Psoas muscle (tissue), 8 donors: ENCODE measurements around the gene ADCK1. TPM values are rescaled to one million over a fixed set of nuclear protein-coding genes. Genes with fewer than 3 reads are reported as not detected.
A peak's percentile ranks its signal among the peaks of the same experiment; 100 is the strongest.

Experiments
- ATAC-seq, 4 donors: fragments of 200-7000 bp; cut with Tn5 transposase; one replicate each; pipeline ENCODE4 v1.9.1; 2020; ENCODE audit warnings: moderate library complexity in 3 of 4, mild to moderate bottlenecking in 2 of 4
- DNase-seq, 2 donors: peaks; one replicate each; pipeline ENCODE4 v3.0.0-alpha.2; 2020
- H3K27ac ChIP-seq: fragments of 200-600 bp; one replicate; pipeline ENCODE4 v1.8.0; 2022
- H3K27me3 ChIP-seq, 3 donors: fragments of 200-600 bp in 1 of 3; one replicate each; pipeline versions ENCODE4 v1.6.1 to v1.8.0; 2013 to 2022; ENCODE audit warnings: low read length in 2 of 3, mild to moderate bottlenecking in 2 of 3, moderate library complexity in 1 of 3; ENCODE audit not compliant: insufficient read depth in 3 of 3
- H3K36me3 ChIP-seq, 2 donors: fragments of 200-600 bp in 1 of 2; one replicate each; pipeline versions ENCODE4 v1.6.1 to v1.8.0; 2013 to 2022; ENCODE audit warnings: low read depth in 1 of 2, mild to moderate bottlenecking in 1 of 2, moderate library complexity in 1 of 2; ENCODE audit not compliant: insufficient read depth in 1 of 2
- H3K4me1 ChIP-seq: fragments of 200-600 bp; one replicate; pipeline ENCODE4 v1.8.0; 2022
- H3K4me3 ChIP-seq: fragments of 200-600 bp; one replicate; pipeline ENCODE4 v1.8.0; 2022; ENCODE audit warnings: mild to moderate bottlenecking
- H3K9me3 ChIP-seq: fragments of 200-600 bp; one replicate; pipeline ENCODE4 v1.8.0; 2022
- CTCF ChIP-seq: fragments of 200-600 bp; IDR thresholded peaks from one replicate; pipeline ENCODE4 v1.8.0; 2022; ENCODE audit warnings: antibody characterized with exemption
- WGBS, 3 donors: extraction: QIAGEN DNeasy Blood & Tissue Kit; methylation state at CpG; one replicate each; pipeline versions ENCODE4 v1.1.6 to v1.1.7; 2013; 5-methylcytosine and 5-hydroxymethylcytosine counted together
- intact Hi-C, 2 donors: fragments of 100-400 bp; cut with DNase I; formaldehyde crosslinking; loops; one replicate each; pipeline versions ENCODE4 v1.11.0 to v1.14.2; 2022
- polyA plus RNA-seq, 3 donors: library from polyadenylated mRNA; stranded (reverse); fragments of 200-250 nt; gene quantifications; one replicate each; pipeline ENCODE4 v1.2.3, GENCODE V29; 2013
- total RNA-seq, 4 donors: library from RNA; stranded (reverse); fragmentation: NEBNext Ultra II Directional in 2 of 4; extraction: Animal tissue kit (Norgen Biotek cat#: 25700) in 2 of 4; gene quantifications; one replicate each; pipeline versions ENCODE4 v1.2.1 to v1.2.4, GENCODE V29; 2021 to 2023
- donor health status: healthy with polysubstance abuse.
- donor health status: DM: no; HTN: no; CAD: no; lungs with moderate emphysema.
- donor health status: Bipolar disorder and iron deficiency.
- donor health status: healthy.
- donor health status: DM: yes; HTN: yes; CAD: no.
- donor health status: DM: no; HTN: no; CAD: no.
- donor health status: DM: no; HTN: no; CAD: no.
- donor health status: DM: yes; HTN: yes; CAD: no.

Gene ADCK1
- total and polyA plus RNA-seq, 7 donors, result 3.8 to 9.1 (median 6.6) TPM

GRCh38 chr14:77962731-77963520, 163.0 kb downstream of the ADCK1 start:
- intact Hi-C loops, result no loop called here
- 86 to 89% (median 88%) methylated on average over 10 of the region's 10 CpGs for WGBS, 3 donors

GRCh38 chr14:77964586-77964985, 164.7 kb downstream of the ADCK1 start:
- whole genome bisulfite sequencing, 3 donors, result 96 to 97% (median 96%) methylated on average over 3 of the region's 3 CpGs
- Histone ChIP-seq H3K36me3 (no peaks in the 10 kb centered on the region), H3K27ac (no peak overlapping the region), H3K27me3 (peaks cover 0 to 27% (median 2%) of the 10 kb centered on the region in 3 donors), H3K9me3 (no peaks in the 10 kb centered on the region), H3K4me1 (no peaks in the 10 kb centered on the region), H3K4me3 (no peak overlapping the region)
- no peak for TF ChIP-seq CTCF
- intact Hi-C loops, result no loop called here
- ATAC-seq (no peak), DNase-seq (no peak)

More at GRCh38 chr14:77962731-77963520, 163.0 kb downstream of the ADCK1 start:
- Histone ChIP-seq H3K36me3 (no peaks in the 10 kb centered on the region), H3K4me3 (no peak overlapping the region), H3K27me3 (peaks cover 0 to 27% (median 2%) of the 10 kb centered on the region in 3 donors), H3K4me1 (no peaks in the 10 kb centered on the region), H3K27ac (no peak overlapping the region), H3K9me3 (no peaks in the 10 kb centered on the region)
- DNase-seq, result no peak
- no peak for ATAC-seq
- no peak for TF ChIP-seq CTCF

GRCh38 chr14:77965050-77965449, 165.1 kb downstream of the ADCK1 start:
- H3K36me3 ChIP-seq, result no peaks in the 10 kb centered on the region
- no peak for ATAC-seq
- no peaks in the 10 kb centered on the region for H3K4me1 ChIP-seq
- TF ChIP-seq CTCF, result no peak
- H3K4me3 ChIP-seq, result no peak overlapping the region
- no peaks in the 10 kb centered on the region for H3K9me3 ChIP-seq
- intact Hi-C loops, result no loop called here
- H3K27me3 ChIP-seq, result peaks cover 0 to 27% (median 2%) of the 10 kb centered on the region in 3 donors
- no peak for DNase-seq
- H3K27ac ChIP-seq, result no peak overlapping the region
- WGBS, 3 donors, result 93 to 99% (median 94%) methylated on average over 4 of the region's 4 CpGs

GRCh38 chr14:77965919-77966435, 166.1 kb downstream of the ADCK1 start:
- H3K4me1 ChIP-seq, result no peaks in the 10 kb centered on the region
- H3K36me3 ChIP-seq, result no peaks in the 10 kb centered on the region
- peaks cover 0 to 27% (median 2%) of the 10 kb centered on the region in 3 donors for H3K27me3 ChIP-seq
- peak overlapping the region; percentile 39 for H3K4me3 ChIP-seq
- H3K27ac ChIP-seq, result no peak overlapping the region
- H3K9me3 ChIP-seq, result no peaks in the 10 kb centered on the region
- ATAC-seq (peak in 2 of 4 donors; percentile 33 to 54), DNase-seq (no peak)
- intact Hi-C loops, result no loop called here
- WGBS, 3 donors, result 0 to 4% (median 3%) methylated on average over 34 to 35 of the region's 35 CpGs
- TF ChIP-seq CTCF, result no peak
